ENCODE measurements around the gene IL1R2.

The IL1R2 gene

GRCh38 chr2:102044967-102045489 lies 53.3 kb downstream of the IL1R2 start:
- no peak for DNase-seq

GRCh38 chr2:102045697-102046096 lies 53.9 kb downstream of the IL1R2 start:
- no peak for DNase-seq

- DNase-seq: no peak
These were observed 54.6 kb downstream of the IL1R2 start for GRCh38 chr2:102046135-102046986.

DNA sequence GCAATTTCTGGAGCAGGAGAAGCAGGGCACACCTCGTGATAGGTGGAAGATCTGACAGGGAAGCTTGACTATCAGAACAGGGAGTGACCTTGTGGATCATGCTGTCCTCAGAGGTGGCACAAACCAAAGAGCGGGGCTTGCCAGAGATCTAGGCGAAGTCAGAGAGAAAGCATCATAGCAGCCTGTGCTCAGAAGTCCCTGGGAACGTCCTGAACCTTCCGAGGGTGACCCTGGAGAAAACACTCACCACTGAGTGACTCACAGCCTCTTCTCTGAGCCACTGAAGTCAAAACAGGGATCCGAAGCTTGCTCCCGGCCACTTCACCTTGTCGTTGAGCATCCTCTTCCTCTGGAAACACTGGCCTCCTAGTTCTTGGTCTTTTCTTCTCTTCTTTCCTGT lies 56.7 kb downstream of the IL1R2 start:
- DNase-seq: no peak

- no peak for DNase-seq
These were observed 58.1 kb downstream of the IL1R2 start for GRCh38 chr2:102049756-102050443.

GRCh38 chr2:102050854-102051391 lies 59.2 kb downstream of the IL1R2 start:
- DNase-seq: no peak

GRCh38 chr2:102051692-102052277 lies 60.0 kb downstream of the IL1R2 start:
- DNase-seq: no peak

- no peak for DNase-seq
These were observed 60.6 kb downstream of the IL1R2 start for GRCh38 chr2:102052365-102052764.

DNA sequence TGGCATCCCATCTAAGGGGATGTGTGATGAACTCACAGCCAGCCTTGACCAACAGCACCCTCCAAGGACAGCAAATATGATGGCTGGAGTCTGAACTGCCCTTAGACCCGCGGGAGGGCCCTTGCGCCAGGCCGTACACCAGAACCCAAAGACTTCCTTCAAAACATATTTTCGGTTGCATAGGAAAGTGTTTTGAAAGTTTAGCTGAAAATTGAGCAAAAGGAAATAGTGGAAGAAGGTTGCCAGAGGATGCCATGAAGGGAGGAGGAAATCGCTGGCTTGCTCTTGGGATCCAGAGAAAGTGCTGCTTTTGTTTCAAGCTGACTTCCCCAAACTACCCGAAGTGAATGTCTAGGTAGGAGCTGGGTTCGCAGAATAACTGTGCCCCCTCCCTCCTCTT lies 61.3 kb downstream of the IL1R2 start:
- DNase-seq: no peak

- no peak for DNase-seq
These were observed 63.7 kb downstream of the IL1R2 start for GRCh38 chr2:102055346-102055990.

DNA sequence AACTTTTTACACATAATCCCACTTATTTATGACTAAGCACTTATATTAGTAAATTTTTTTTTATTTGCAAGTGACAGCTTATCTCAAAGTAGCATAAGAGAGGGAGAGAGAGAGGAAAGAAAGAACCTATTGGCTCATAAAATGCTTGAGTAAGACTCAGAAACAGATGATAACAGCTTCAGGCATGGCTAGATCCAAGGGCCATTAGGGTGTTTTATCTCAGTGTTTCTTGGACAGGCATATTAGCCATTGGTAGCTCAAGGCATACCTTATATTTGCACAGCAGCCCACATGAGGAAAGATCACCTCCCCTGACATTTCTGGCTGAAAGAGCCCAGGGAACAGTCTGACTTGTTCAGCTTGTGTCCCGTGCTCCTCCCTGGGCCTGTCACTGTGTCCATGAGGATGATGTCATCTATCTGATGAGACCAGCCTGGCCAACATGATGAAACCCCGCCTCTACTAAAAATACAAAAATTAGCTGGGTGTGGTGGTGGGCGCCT lies 64.4 kb downstream of the IL1R2 start:
- no peak for DNase-seq

GRCh38 chr2:102057502-102058292 lies 65.9 kb downstream of the IL1R2 start:
- no peak for DNase-seq

DNA sequence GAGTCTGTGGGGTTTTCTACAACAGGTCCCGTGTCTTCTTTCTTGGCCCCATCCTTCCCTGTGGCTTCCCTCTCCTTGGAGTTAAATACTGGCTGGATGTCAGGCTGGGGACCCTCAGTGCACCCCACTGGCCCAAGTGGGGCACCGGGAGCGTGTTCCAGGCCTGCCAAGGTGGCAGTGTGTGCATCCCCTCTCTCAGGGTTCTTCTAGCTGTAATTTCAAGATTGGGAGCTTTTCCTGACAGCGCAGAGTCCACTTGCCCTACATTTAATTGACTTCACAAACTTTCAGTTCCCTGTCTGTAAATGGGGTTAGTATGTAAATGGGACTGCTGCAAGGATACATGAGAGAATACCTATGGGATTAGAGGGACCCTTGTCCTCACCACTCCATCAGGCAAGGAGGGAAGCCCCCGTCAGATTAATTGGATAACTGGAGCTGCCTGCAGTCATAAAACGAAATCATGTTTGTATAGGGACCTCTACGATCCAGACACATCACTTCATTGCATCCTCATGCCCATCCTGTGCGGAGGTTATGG lies 66.6 kb downstream of the IL1R2 start:
- DNase-seq: no peak

- DNase-seq: no peak
These were observed 67.4 kb downstream of the IL1R2 start for GRCh38 chr2:102059151-102059550.

GRCh38 chr2:102060047-102060446 lies 68.3 kb downstream of the IL1R2 start:
- DNase-seq: no peak

- no peak for DNase-seq
These were observed 69.0 kb downstream of the IL1R2 start for GRCh38 chr2:102060792-102061191.

DNA sequence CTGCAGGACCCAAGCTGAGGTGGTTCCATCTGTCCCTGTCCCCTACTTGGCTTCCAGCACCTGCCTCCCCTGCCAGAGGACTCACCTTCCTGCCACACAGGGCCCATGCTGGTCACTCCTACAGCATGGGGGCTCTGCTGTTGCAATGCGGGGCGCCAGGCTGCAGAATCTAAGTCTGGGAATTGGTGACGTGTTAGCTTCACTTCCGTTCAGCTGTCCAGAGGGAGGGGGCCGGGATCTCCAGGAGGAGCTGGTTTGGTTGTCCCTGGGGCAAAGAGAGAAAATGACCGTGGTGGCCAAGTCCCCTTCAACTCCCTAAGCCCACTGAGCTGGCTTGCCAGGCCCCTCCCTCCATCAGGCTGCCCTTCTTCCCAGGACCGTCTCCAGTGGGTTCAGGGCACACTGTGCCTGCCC lies 69.5 kb downstream of the IL1R2 start:
- no peak for DNase-seq

- no peak for DNase-seq
These were observed 70.4 kb downstream of the IL1R2 start for GRCh38 chr2:102061962-102062795.

DNA sequence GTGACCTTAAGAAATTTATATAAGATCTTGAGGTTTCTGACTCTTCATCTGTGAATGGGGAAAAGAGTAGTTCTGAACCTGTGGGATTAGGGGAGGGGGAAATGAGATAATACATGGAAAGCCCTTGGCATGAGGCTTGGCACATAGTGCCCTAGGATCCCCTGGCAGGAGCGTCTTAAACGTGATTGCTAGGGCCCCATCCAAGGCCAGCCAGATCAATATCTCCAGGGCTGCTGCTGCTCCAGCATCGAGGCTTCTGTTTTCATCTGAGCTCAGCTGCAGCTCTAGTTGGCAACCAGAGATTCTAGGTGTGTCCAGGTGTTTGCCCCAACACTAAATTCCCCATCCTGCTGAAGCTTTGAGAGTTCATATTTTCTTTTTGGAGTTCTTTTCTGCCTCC lies 71.0 kb downstream of the IL1R2 start:
- no peak for DNase-seq

GRCh38 chr2:102063487-102063911 lies 71.7 kb downstream of the IL1R2 start:
- peak; percentile 9 for DNase-seq
